Kidney epithelial cell (primary cell): Measurements from ENCODE around the gene KIF13A. TPM values are rescaled to one million over a fixed set of nuclear protein-coding genes. Genes with fewer than 3 reads are reported as not detected.
"Not testable (repeated sequence)": the region's sequence is repeated elsewhere in the genome, so short reads cannot be mapped to it uniquely, and the experiment has no call there.

ENCODE experiments used
- DNase-seq: peaks from one replicate; pipeline ENCODE4 v3.0.0-alpha.2; 2010; ENCODE audit warnings: low read depth
- H3K27me3 ChIP-seq: 2 replicates; pipeline ENCODE4 v1.6.0; 2011; ENCODE audit warnings: low read length; ENCODE audit not compliant: control insufficient read depth, insufficient read depth
- H3K36me3 ChIP-seq: 2 replicates; pipeline ENCODE4 v1.5.1; 2011; ENCODE audit warnings: low read length; ENCODE audit not compliant: control insufficient read depth, insufficient read depth
- H3K4me3 ChIP-seq: 2 replicates; pipeline ENCODE4 v1.5.1; 2011; ENCODE audit warnings: low read depth, mild to moderate bottlenecking, control low read depth, low read length
- total RNA-seq: library from RNA; depleted of rRNA; stranded (reverse); fragments of >200 nt; gene quantifications from 2 replicates; pipeline ENCODE4 v1.2.3, GENCODE V29; 2015
- TF ChIP-seq, protein P1 (sequence below): IDR thresholded peaks from 2 replicates; pipeline ENCODE4 v1.5.1; 2011; ENCODE audit warnings: mild to moderate bottlenecking, moderate library complexity, low read length, control low read depth, inconsistent platforms; ENCODE audit not compliant: insufficient read depth, poor library complexity, severe bottlenecking

KIF13A gene
- total RNA-seq, 1 donor from 2014 or later, result 30.9 TPM

DNA sequence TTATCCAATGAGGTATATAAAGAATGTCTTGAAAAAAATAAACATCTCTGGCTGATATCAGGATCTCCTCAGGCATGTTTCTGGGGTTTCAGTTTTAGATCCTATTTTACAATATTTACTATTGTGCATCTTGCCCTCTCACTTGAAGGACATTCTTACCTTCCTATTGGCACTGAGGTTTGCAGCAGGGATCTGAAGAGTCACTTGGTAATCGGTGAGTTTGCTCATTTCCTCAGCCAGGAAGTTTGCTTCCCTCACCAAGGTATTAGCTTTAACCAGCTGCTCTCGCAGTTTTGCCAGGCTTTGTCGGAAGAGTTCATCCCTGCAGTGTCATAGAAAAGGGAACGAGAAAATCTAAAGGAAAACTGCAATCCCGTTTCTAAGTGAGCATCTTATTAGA is 178.8 kb downstream of the KIF13A start:
- TF ChIP-seq, protein P1, sequence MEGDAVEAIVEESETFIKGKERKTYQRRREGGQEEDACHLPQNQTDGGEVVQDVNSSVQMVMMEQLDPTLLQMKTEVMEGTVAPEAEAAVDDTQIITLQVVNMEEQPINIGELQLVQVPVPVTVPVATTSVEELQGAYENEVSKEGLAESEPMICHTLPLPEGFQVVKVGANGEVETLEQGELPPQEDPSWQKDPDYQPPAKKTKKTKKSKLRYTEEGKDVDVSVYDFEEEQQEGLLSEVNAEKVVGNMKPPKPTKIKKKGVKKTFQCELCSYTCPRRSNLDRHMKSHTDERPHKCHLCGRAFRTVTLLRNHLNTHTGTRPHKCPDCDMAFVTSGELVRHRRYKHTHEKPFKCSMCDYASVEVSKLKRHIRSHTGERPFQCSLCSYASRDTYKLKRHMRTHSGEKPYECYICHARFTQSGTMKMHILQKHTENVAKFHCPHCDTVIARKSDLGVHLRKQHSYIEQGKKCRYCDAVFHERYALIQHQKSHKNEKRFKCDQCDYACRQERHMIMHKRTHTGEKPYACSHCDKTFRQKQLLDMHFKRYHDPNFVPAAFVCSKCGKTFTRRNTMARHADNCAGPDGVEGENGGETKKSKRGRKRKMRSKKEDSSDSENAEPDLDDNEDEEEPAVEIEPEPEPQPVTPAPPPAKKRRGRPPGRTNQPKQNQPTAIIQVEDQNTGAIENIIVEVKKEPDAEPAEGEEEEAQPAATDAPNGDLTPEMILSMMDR, result no peak
- Histone ChIP-seq H3K27me3 (no peaks in the 10 kb centered on the region), H3K4me3 (no peak overlapping the region), H3K36me3 (no peaks in the 10 kb centered on the region)
- no peak for DNase-seq

DNA sequence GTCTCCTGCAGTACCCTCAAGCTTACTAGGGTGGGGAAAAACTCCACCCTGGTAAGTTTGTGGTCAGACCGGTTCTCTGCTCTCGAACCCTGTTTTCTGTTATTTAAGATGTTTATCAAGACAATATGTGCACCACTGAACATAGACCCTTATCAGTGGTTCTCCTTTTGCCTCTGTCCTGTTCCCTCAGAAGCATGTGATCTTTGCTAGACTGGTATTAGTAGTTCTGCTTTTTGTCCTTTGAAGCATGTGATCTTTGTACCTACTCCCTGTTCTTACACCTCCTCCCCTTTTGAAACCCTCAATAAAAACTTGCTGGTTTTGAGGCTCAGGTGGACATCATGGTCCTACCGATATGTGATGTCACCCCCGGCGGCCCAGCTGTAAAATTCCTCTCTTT is 180.0 kb downstream of the KIF13A start:
- H3K27me3 ChIP-seq, H3K36me3 ChIP-seq, DNase-seq, H3K4me3 ChIP-seq: not testable (repeated sequence)

DNA sequence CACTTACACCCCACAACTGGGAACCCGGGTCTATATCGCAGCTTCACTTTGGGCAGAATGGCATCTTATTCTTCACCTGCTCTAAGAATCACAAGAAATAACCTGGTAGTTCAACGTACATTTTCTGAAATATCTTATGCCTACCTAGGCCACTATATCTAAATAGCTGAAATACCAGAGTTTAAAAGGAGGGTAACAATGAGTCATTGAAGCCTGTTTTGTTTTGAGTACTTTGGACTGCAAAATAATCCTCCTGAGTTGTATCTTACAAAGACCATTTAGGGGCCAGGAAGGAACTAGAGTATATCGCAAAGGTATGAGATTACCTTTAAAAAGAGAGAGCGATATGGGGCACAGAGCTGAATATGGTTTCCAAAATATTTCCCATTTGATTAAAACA is 184.0 kb downstream of the KIF13A start:
- no peaks in the 10 kb centered on the region for H3K36me3 ChIP-seq
- H3K27me3 ChIP-seq, result no peaks in the 10 kb centered on the region
- TF ChIP-seq, protein P1, result no peak
- no peak for DNase-seq
- H3K4me3 ChIP-seq, result no peak overlapping the region

GRCh38 chr6:17798477-17799154 is 188.8 kb downstream of the KIF13A start:
- Histone ChIP-seq H3K4me3 (no peak overlapping the region), H3K27me3 (no peaks in the 10 kb centered on the region), H3K36me3 (no peaks in the 10 kb centered on the region)
- TF ChIP-seq, protein P1, result no peak
- no peak for DNase-seq

GRCh38 chr6:17790489-17790888 is 196.9 kb downstream of the KIF13A start:
- H3K36me3 ChIP-seq, result no peaks in the 10 kb centered on the region
- no peak overlapping the region for H3K4me3 ChIP-seq
- TF ChIP-seq, protein P1, result no peak
- H3K27me3 ChIP-seq, result no peaks in the 10 kb centered on the region
- DNase-seq, result no peak

DNA sequence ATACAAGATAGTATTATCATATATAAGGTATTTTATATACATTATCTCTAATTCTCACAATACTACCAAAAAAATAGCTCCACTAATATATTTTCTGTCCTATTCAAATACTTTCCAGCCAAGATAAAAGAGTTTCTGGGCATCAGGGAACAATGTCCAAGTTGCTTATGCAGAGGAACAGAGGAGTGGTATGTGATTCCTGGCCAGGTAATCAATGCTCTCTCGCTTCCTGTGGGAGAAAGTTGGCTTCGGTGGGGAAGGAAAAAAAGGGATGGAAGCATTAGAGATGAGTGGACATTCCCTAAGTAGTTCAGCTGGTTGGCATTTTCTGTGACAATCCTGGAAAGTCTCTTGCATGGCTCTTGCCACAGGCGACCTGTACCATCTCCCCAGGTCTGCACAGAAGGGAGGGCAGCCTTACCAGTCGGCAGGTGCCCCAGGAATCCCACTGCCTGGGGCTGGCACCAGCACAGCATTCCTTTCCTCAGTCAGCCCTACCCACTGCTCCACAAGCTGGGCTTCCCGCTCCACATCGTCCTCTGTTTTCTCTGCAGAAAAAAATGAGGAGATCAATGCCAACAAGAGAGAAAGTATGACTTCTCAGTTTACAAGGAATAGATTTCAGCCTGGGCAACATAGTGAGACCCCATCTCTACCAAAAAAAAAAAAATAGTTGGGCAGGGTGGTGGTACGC is 202.2 kb downstream of the KIF13A start:
- no peak for DNase-seq
- TF ChIP-seq, protein P1, result no peak
- Histone ChIP-seq H3K36me3 (no peaks in the 10 kb centered on the region), H3K27me3 (no peaks in the 10 kb centered on the region), H3K4me3 (no peak overlapping the region)
